T-helper 1 cell (primary cell): ENCODE measurements around the gene PLA2G4A.

Source experiments
- DNase-seq, 5 donors: peaks; one replicate each; pipeline ENCODE4 v3.0.0-alpha.2; 2012 to 2020

PLA2G4A gene

DNA sequence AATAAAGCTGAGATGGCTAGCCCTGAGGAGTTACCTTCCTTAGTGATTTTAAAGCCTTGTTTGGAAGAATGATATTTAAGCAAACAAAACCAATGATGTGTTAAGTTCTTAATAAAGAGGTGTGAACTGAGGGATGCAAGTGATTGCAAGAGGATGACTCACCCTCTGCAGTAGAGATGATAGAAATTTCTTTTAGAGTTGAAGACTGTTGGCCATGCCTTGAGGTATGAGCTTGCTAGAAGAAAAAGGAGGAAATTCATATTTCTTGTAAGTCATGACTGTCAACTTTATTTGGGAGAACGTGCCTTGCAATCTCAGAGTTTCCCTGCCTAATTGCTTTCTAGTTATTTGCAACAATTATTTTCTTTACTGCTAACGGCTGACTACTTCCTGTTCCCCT, 94.7 kb downstream of the PLA2G4A start:
- DNase-seq, result no peak

DNA sequence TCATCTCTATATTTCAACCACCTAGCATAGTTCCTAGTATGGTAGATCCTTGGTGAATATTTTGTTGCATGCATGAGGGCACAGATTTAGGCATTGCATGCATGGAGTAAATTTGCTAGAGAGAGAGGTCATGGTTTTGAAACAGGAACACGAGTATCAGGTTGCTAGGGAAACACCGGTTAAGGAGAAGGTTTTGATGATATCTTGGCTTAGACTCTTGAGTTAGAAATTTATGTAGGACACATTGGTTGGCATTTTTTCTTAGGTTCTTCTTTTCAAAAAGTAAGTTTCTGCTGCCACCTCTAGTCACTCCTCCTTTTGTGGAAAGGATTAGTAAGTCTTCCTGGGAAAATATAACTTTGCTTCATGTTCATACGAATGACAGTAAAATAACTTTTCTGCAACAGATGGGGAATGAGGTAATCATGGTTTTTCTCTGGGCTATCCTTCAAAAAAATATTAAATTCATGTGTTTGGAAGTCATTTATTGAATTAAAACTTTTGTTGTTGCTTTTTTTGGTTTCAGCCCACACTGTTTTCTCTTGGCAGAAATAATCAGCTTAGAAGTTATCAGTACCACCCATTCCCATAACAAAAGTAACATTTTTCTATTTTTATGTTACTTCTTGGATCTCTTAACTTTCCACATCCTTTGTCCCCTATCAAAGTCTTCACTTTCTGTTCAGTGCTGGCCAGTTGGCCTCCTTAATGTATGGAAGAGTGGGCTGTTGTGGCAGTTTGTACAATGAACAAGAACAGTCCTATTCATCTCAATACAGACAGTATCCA, 97.3 kb downstream of the PLA2G4A start:
- DNase-seq, result no peak

DNA sequence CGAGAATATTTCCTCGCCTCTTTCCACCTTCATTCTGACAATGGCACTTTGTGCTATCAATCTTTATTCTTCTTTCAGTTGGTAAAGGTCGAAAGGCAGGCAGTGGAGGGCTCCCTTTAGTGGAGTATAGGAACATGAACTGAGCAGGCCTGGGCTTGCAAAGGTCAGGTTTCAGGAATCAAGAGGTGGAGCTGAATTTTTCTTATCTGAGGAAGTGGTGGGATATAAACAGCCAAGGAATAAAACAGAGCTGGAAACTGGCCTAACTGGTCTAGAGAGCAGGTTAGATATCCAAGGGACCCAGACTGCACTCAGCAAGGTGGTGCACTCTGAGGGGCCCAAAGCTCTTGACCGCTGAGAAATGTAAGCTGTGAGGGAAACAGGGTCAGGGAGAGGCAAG, 99.1 kb downstream of the PLA2G4A start:
- DNase-seq, result no peak

DNA sequence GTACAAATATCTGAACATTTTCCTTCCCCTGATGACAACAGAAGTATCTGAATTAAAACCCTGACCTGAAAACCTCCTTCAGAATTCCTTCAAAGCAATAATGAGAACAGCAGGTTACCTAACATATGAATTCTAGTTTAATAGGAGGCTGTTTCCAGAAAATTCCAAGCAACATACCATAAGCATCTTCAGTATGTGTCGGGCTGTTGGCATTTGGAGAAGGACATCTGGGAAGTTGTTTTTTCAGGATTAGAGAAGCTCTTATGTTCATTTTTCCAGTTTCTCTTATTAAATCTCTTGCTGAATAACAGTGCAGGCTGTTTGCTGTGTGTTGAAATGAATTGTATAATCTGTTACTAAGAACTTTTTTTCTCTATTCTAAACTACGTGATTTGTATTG, 101.5 kb downstream of the PLA2G4A start:
- DNase-seq, result no peak

DNA sequence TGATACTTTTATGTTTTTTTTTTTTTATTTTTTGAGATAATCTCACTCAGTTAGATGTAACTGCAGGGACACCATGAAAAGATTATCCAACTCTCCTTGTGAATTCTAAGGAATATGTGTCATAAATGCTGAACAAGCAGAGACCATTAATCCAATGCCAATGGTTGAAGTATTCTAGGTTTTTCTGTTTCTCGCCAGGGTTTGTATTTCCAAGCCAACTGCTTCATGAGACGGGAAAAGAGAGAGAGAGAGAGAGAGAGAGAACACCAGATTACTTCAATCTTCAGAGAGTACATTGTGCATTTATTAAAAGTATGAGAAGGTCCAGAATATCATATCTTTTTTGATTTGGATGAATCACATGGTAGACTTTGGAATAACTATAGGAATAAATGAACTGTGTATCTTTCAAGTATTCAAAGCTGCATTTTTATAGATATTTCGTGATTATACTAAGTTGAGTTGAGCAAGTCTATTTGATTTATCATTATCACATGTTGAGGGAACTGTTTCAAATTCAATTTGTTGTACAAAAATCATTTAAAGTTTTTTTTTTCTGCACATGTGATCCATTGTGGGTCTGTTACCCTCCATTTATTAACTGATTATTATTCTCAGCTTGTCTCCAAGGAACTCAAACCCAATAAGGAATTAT, 108.4 kb downstream of the PLA2G4A start:
- DNase-seq, result no peak

DNA sequence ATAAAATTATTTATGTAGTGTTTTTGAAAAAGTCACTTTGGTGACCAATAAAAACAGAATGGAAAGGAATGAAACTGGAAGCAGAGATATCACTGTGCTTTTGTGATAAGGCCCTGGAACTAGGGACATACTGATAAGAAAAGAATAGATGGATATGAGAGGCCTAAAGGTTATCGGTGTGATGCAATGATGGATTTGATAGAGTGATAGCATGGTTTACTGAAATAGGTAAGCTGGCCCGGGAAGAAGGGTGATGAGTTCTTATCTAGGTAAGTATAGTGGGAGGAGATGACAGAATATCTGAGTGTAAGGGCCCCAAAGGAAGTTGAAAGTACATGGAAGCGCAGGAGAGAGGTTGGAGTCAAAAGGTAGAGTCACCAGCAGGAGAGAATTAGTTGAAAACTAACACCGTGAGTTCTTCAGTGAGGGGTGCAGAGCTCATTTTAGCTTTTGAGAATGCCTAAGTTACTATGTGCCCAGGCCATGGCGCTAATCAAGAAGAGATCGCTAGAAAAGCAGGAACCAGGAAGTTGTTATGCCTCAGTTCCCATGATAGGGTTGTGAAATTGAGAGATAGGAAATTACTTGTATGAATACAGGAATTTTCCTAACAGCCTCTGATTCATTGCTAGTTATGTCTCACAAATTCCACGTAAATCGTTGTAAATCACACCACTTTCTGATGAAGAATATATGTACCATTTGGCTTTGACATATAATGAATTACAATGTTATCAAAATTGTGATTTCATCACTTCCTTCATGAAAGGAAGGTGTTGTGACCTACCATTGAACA, 115.3 kb downstream of the PLA2G4A start:
- no peak for DNase-seq

DNA sequence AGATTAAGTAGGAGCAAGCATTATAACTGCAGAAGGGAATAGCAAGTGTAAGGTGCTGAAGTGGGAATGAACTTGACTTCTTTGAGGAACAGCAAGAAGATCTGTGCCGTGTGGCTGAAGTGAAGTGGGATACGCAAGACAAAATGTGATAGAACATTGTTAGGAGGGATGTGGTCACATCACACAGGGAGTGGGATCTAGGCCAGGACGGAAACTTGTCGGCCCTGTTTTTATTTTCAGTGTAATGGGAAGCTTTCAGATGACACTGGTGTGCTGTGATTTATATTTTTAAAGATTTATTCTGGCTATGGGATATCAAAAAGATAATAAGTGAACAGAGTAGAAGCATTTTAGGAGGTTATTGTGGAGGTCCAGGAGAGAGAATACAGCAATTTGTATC, 116.4 kb downstream of the PLA2G4A start:
- DNase-seq, result no peak

DNA sequence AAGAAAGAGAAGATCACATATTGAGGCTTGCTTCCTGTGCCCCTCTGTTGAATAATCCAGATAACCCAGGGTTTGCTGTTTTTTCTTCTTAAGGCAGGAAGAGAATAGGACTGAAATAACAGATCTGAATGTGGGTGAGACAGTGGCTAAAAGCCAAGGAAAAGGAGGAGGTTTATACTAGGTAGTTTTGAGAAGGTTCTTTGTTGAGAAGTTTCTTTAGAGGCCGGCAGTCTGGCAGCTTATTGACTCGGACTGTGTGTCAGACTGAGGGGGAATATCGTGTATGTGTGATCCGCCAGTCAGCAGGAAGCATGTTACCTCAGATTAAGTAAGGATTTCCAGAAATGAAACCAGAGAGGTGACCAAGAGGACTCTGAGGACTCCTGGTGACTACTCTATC, 119.8 kb downstream of the PLA2G4A start:
- DNase-seq, result no peak

DNA sequence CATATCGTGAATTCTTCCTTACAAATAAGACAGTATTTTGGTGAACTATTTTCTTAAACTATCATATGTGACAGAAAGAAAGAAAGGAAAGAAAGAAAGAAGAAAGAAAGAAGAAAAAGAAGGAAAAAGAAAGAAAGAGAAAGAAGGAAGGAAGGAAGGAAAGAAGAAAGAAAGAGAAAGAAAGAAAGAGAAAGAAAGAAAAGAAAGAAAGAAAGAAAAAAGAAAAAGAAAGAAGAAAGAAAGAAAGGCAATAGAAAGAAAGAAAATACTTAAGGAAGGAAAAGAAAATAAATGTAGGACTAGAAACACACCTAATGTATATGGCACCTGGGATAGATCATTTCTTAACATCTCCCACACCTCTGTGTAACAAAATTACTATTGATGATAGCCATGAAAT, 120.4 kb downstream of the PLA2G4A start:
- DNase-seq, result no peak

DNA sequence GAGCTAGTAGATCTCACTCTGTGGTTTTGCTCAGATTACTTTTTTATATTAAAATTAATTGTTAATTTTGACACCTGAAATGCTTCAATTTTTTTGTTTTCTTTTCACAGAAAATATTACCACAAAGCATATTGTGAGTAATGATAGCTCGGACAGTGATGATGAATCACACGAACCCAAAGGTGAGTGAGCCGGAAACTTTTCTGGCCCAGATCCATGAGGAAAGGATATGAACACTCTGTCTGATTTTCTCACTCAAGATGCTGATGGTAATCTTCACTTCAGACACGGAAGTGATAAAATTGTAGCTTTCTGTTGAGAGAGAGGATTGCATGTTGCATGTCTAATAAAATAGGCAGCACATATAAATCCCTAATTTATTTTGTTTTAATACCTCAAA, 121.8 kb downstream of the PLA2G4A start:
- DNase-seq, result no peak

DNA sequence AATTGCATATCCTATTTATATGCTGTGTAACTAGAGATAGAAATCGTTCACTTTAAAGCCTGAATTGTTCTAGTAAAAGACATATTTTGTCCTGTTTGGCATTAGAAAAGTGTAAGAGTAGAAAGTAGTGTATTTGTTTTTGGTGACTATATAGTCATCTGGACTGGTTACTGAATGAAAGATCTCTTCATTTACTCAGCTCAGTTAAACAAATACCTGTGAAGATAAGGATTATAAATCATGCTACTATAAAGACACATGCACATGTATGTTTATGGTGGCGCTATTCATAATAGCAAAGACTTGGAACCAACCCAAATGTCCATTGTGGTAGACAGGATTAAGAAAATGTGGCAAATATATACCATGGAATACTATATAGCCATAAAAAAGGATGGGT, 125.1 kb downstream of the PLA2G4A start:
- no peak for DNase-seq

DNA sequence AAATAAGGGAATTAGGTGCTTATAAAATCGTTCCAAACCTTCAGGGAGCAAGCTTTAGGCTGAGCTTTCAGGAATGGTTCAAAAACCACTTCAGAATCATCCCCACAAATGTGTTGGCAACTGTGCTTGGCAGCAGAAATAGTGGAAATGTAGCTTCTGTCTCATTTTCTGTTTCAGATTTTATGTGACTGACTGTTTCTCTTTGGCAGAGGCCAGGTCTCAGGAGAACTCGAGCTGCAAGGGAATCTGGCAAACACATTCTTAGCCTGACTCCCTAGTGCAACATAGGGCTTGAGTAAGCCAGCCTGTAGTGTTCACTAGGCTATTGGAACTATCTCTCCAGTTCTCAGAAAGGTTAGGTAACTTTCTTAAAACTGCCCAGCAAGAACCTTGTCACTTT, 128.6 kb downstream of the PLA2G4A start:
- no peak for DNase-seq

DNA sequence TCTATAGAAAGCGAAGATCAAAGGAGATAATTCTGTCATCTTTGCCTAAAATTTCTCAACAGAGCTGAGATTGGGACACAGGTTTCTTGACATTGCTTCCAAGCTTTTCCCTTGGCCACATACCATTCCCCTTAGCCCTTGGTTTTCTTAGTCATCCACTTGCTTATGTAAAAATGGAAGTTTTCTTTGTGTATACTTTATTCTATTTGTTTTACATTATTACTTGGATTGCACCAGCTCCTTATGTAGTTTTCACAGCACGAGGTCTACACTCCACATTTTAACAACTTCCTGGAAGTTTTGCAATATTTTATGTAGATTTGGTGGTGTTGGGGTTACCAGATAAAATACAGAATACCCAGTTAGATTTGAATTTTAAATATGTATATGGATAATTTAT, 129.8 kb downstream of the PLA2G4A start:
- no peak for DNase-seq

DNA sequence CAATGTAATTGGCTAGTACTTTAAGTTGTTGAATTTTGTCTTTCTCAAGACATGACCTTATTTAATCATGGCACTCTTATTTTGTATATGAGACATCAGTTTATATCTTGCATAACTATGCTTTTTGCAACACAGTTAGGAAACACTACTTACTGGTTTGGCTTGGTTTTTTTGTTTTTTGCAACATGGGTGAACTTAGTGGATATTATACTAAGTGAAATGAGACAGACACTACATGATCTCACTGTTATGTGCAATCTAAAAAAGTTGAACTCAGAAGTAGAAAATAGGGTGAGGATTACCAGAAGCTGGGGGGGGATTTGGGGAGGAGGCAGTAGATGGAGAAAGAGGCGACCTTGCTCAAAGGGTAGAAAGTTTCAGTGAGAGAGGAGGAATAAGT, 132.1 kb downstream of the PLA2G4A start:
- DNase-seq, result no peak

DNA sequence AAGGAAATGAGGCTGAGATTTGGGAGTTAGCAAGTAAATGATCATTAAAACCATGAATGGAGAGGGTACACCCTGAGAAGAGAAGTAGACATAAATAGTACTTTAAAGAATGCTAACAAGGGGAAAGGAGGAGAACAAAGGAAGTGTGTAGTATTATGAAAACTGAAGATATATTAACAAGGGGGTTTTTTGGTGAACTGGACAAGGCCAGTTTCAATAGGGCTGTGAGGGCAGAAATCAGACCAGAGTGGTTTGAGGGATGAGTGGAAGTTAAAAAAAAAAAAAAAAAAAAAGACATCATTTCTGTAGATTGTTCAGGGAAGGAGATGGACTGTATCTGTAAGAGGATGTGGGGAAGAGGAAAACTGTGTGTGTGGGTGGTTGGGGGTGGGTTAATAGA, 137.1 kb downstream of the PLA2G4A start:
- DNase-seq, result no peak

DNA sequence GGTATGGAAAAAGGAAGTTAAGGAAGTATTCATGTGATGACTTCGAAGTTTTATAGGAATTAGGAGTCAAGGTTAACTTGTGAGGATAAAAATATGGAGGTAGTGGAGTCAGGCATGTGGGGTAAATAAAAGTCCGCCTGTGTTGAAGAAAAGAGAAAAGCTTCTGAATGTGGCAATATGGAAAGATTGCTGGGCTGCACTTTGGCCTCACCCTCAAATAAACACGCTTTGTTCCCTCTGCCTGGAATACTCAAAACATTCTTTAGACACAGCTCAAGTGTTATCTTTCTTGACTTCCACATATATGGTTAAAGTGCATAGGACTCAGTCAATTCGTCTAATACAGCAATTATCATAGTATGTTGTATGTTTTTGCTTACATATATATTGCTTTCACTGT, 137.7 kb downstream of the PLA2G4A start:
- DNase-seq, result no peak

DNA sequence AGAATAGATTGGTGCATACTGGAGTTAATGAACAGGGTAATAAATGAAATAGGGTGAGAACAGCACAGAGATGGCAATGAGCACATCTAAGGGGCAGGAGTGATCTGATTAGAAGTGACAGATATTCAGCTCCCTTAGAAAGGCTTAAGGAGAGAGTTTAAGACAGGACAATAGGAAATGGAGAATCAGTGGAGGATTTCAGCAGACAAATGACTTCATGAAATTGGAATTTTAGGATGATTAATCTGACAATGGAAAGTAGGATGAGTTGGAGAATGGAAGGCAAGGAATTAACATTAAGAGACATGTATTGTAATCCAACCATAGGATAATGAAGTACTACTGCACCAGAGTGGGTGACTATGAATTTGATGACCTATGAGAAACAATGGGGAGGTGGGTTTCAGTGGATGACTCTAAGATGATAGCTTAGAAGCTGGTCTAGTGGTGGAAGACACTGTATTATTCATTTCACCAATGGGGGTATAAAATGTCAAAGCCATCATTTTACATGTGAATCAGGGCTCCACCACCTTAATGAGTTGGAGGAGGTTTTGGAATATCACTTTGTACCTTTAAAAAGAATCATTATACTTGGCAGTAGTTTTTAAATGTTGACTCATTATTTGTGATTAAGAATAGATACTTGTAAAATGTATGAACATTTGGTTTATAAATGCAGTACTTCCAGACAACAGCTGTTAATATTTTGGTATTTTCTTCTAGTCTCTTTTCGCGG, 139.1 kb downstream of the PLA2G4A start:
- DNase-seq, result no peak

DNA sequence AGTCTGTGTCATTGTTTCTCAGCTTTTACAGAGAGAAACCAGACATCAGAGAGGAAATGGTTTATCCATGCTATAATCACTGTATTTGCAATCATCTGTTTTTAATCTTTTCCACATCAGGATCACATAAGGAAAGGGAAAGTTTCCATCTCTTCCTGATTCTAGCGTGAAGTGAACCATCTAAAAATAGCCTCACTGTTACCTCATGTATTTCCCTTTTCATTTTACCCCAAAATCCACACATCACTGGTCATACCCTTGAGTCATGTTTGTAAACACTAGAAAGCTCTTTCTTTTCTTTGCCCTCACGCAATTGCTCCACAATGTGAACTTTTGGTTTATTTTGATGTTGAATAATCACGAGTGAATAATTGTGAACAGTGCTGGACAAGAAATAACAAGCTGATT, 146.0 kb downstream of the PLA2G4A start:
- DNase-seq, result no peak

DNA sequence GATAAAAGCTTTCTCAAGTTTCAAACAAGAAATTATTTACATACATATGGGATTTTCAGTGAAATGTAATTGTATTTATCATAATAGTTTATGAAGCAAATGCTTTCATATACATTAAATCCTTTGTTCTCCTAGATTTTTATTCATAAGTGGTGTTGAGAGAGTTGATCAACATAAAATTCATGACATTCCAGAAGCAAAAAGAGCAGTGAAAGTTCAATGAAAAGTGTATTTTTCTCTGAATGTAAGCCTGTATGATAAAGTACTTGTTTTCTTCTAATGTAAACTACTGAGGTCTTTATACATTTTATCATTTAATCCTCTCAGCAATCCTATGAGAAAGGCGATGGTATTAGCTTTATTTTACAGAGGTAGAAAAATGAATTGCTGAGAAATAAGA, 146.5 kb downstream of the PLA2G4A start:
- no peak for DNase-seq

DNA sequence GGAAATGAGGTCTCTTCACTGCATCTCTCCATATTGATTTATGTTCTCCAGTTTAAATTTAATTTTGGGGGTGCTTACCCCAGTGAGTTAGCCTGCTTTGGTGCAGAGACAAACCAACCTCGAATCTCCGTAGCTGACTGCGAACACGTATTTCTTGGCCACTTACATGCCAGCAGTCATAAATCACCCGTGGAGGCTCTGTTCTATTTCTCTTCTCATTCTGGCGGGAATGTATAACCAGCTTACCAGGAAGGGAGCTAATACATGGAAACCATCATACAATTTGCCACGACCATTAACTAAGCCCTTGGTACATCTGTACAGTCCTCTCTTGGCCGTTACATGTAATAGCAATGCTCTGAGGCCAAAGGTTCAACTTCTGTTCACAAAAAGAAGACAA, 148.0 kb downstream of the PLA2G4A start:
- DNase-seq, result no peak

DNA sequence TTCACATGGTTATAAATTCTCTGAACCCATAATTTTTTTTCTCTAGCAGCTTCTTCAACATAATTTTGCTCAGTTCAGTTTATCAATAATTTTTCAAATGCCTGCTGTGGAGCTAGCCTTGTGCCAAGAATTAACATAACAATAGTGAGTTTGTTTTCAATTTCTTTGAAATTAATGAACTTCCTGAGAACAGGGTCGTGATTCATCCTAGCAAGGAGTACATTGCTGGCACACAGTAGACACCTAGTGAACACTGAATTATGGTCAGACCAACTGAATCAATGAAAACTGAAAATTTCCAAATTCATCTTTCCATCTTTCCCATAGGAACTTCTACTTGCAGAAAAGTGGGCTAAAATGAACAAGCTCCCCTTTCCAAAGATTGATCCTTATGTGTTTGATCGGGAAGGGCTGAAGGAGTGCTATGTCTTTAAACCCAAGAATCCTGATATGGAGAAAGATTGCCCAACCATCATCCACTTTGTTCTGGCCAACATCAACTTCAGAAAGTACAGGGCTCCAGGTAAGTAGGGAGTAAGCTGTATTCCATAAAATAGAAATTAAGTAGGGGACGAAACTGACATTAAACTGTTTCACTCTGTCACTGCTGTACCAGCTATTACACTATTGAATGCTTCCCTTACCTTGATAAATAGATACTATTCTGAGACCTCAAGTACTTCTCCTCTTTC, 148.7 kb downstream of the PLA2G4A start:
- no peak for DNase-seq
